HG02763 (cell line): Measurements from ENCODE around the gene HTRA3.

Experiments
- ATAC-seq: cut with Tn5 transposase; IDR thresholded peaks from one replicate; pipeline ENCODE4 v1.9.1; 2021; ENCODE audit warnings: mild to moderate bottlenecking, moderate library complexity; ENCODE audit not compliant: unreplicated experiment

HTRA3 gene

DNA sequence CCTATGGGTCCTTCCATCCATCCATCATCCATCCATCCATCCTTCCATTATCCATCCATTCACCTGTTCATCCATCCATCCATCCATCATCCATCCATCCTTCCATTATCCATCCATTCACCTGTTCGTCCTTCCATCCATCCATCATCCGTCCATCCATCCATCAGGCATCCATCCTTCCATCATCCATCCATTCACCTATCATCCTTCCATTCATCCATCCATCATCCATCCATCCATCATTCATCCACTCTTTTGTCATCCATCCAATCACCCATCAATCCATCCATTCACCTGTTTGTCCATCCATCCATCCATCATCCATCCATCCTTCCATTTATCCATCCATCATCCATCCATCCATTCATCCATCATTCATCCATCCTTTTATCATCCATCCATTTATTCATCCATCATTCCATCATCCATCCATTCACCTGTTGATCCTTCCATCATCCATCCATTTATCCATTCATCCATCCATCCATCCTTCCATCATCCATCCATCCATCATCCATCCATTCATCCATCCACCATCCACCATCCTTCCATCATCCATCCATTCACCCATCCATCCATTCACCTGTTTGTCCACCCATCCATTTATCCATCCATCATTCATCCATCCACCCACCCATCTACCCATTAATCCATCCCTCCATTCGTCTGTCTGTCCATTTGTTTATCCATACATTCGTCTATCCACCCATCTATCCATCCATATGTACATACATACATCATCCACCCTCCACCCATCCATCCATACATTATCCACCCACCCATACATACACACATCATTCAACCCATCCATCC lies 35.7 kb upstream of the HTRA3 start:
- ATAC-seq, result no peak

GRCh38 chr4:8234715-8235114 lies 34.8 kb upstream of the HTRA3 start:
- no peak for ATAC-seq

- ATAC-seq, result no peak
Measured at GRCh38 chr4:8235224-8235623, 34.3 kb upstream of the HTRA3 start.

GRCh38 chr4:8235686-8236085 lies 33.9 kb upstream of the HTRA3 start:
- no peak for ATAC-seq

DNA sequence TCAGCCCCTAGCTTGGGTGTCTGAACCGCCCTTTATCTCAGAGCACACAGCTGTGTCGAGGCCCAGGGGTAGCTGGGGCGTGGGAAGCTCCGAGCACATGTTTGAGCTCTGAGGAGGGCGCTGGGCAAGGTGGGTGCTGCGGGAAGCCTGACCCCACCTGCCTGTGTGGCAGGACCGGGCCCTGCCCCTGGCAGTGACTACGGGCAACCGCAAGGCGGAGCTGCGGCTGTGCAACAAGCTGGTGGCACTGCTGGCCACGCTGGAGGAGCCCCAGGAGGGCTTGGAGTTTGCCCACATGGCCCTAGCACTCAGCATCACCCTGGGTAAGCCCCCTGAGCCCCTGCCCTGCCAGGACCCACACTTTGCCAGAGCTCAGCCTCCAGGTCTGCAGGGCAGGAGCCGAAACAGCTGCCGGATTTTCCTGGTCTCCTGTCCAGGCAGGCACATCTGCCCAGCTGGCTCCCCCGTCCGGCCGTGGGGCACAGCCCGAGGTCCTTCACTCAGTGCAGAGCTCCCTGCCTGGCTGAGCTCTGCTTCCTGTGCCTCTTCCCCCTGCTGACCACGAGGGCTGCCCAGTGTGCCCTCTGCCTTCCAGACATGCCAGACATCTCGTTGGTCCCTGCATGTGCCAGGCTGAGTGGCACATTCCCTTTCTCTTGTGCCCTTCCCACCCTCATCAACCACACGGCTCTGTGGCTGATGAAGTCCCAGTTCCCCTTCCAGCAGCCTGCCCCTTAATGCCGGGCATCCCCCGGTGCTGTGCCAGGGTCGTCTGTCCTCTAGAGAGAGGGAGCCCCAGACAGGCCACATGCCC lies 33.2 kb upstream of the HTRA3 start:
- no peak for ATAC-seq

DNA sequence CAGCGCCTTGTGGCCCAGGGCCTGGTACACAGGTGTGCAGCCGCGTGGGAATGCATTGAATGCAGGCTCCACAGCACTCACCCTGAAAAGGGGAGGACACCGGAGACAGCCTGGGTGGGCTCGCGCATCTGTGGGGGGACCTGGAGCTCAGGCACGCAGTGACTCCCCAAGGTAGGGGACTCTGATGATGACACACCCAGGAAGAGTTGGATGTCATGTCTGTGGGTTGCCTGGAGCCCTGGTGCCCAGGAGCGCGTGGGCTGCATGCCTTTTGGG lies 32.7 kb upstream of the HTRA3 start:
- ATAC-seq, result no peak

DNA sequence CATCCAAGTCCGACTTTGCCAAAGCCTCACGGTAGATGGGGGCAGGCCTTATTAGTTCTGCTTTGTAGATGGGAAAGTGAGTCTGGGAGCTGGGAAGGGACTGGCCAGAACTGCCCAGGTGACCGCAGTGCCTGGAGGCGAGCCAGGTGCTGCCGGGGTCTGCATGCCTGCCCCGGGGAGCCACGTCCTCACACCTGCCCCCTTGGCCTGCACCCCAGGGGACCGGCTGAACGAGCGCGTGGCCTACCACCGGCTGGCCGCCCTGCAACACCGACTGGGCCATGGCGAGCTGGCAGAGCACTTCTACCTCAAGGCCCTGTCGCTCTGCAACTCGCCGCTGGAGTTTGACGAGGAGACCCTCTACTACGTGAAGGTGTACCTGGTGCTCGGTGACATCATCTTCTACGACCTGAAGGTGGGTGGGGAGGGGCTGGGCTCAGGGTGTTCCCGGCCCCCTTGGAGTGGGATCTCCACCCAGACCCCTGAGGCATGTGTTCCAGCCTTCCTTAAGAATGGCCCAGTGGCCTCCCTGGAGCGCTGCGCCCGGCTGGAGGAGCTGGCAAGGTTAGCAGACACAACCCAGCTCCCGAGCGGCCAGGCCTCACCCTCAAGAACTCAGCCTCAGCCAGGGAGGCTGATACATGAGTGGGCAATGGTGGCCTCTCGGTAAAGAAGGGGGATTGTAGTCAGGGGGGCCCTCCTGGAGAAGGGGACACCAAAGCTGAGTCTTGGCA lies 32.1 kb upstream of the HTRA3 start:
- no peak for ATAC-seq

DNA sequence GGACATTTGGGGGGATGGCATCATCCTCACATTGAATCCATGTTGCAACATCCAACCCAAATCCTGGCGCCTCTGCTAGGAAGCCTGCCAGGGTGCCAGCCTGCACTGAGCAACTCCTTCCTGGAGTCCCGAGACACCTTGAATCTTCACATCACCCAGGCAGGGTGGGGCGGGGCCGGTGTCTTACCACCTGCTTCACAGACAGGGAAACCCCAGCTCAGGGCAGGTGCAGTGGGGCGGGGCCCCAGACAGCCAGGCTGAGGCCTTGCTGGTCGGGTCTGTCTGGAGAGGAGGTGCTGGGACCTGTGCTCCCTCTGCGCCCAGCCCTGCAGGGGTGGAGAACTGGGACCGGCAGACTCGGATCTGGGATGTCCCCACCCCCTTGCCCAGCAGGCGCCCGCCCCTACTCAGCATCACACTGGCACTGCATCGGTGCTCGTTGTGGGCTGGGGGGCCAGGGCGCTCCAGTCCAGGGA lies 31.5 kb upstream of the HTRA3 start:
- no peak for ATAC-seq

GRCh38 chr4:8238515-8239053 lies 31.0 kb upstream of the HTRA3 start:
- ATAC-seq, result no peak

DNA sequence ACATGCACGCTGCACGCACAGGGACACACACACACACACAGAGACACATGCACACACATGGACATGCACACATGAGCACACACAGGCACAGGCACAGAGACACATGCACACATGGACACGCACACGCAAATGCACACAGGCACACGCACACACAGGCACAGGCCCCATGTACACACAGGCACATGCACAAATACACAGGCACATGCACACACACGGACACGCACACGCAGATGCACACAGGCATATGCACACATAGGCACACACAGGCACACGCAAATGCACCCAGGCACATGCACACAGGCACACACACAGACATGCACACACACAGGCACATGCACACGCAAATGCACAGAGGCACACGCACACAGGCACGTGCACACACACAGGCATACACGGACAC lies 30.3 kb upstream of the HTRA3 start:
- no peak for ATAC-seq

- ATAC-seq, result no peak
Measured at GRCh38 chr4:8239661-8240060, 29.9 kb upstream of the HTRA3 start.

- ATAC-seq, result no peak
Measured at GRCh38 chr4:8240211-8241041, 29.1 kb upstream of the HTRA3 start.

DNA sequence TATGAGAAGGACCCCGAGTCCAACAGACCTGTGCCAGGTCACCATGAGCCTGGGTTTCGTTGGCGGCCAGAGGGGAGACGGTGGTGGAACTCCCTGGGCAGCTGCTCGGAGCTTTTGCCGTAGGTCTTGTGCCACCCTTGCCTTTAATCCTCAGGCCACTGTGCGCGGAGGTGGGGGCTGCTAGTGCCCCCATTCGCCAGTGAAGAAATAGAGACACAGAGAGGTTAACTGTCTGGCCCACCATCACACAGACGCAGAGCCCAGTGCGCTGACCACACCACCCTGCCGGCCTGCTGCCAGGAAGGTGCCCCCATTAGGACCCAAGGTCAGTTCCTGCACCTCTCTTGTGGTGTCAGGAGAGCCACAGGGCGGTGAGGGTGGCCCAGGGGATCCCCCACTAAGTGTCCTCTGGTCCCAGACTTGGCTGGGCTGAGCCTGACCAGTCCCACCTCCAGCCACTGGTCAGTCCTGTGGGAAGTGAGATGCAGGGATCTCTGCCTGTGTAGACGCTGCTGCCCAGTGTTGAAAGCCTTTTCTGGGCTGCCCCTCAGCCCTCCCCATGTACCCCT lies 28.3 kb upstream of the HTRA3 start:
- ATAC-seq, result no peak

GRCh38 chr4:8241895-8242696 lies 27.5 kb upstream of the HTRA3 start:
- ATAC-seq, result no peak

GRCh38 chr4:8242782-8243560 lies 26.6 kb upstream of the HTRA3 start:
- no peak for ATAC-seq

- no peak for ATAC-seq
Measured at GRCh38 chr4:8244001-8244757, 25.4 kb upstream of the HTRA3 start.

- no peak for ATAC-seq
Measured at GRCh38 chr4:8244931-8245460, 24.6 kb upstream of the HTRA3 start.
